SK-N-SH treated with all-trans-retinoic acid at 6 μM for 48 hours (cell line): ENCODE measurements around the gene CUBN.

ENCODE experiments used
- ATAC-seq: fragments of 200-7000 bp; cut with Tn5 transposase; 3 replicates; pipeline ENCODE4 v1.9.1; 2020; ENCODE audit warnings: mild to moderate bottlenecking, moderate library complexity
- BACH2 ChIP-seq: fragments of 250-450 bp; sonication (Bioruptor Pico); IDR thresholded peaks from 2 replicates; pipeline ENCODE4 v1.9.0; 2021; ENCODE audit warnings: mild to moderate bottlenecking, borderline replicate concordance
- CSDC2 ChIP-seq: fragments of 250-450 bp; sonication (Bioruptor Pico); IDR thresholded peaks from 2 replicates; pipeline ENCODE4 v1.5.0; 2020; ENCODE audit warnings: mild to moderate bottlenecking, moderate library complexity
- ESRRG ChIP-seq: fragments of 250-450 bp; sonication (Bioruptor Pico); IDR thresholded peaks from 2 replicates; pipeline ENCODE4 v1.6.1; 2021; ENCODE audit warnings: mild to moderate bottlenecking
- GLIS3 ChIP-seq: fragments of 250-450 bp; sonication (Bioruptor Pico); IDR thresholded peaks from 2 replicates; pipeline ENCODE4 v1.5.0; 2020; ENCODE audit warnings: mild to moderate bottlenecking, moderate library complexity
- ISL1 ChIP-seq: fragments of 250-450 bp; sonication (Bioruptor Pico); IDR thresholded peaks from 2 replicates; pipeline ENCODE4 v2.1.2; 2022; ENCODE audit warnings: mild to moderate bottlenecking, moderate library complexity
- OSR1 ChIP-seq: fragments of 250-450 bp; sonication (Bioruptor Pico); IDR thresholded peaks from 2 replicates; pipeline ENCODE4 v1.8.0; 2022; ENCODE audit warnings: moderate library complexity, mild to moderate bottlenecking, inconsistent platforms
- PATZ1 ChIP-seq: fragments of 250-450 bp; sonication (Bioruptor Pico); IDR thresholded peaks from 2 replicates; pipeline ENCODE4 v1.8.0; 2020; ENCODE audit warnings: mild to moderate bottlenecking, moderate library complexity, borderline replicate concordance
- POU6F1 ChIP-seq: fragments of 250-450 bp; sonication (Bioruptor Pico); IDR thresholded peaks from 2 replicates; pipeline ENCODE4 v1.8.0; 2021; ENCODE audit warnings: low read depth, mild to moderate bottlenecking, moderate library complexity, borderline replicate concordance
- PPARA ChIP-seq: fragments of 250-450 bp; sonication (Bioruptor Pico); IDR thresholded peaks from 2 replicates; pipeline ENCODE4 v1.5.0; 2020; ENCODE audit warnings: mild to moderate bottlenecking, borderline replicate concordance
- RARB ChIP-seq: fragments of 250-450 bp; sonication (Bioruptor Pico); IDR thresholded peaks from 2 replicates; pipeline ENCODE4 v1.8.0; 2021; ENCODE audit warnings: mild to moderate bottlenecking, moderate library complexity
- TCF4 ChIP-seq: fragments of 250-450 bp; sonication (Bioruptor Pico); IDR thresholded peaks from 2 replicates; pipeline ENCODE4 v1.8.0; 2021; ENCODE audit warnings: mild to moderate bottlenecking, moderate library complexity, borderline replicate concordance
- TOX ChIP-seq: fragments of 250-450 bp; sonication (Bioruptor Pico); IDR thresholded peaks from 2 replicates; pipeline ENCODE4 v1.8.0; 2021; ENCODE audit warnings: mild to moderate bottlenecking, moderate library complexity, borderline replicate concordance
- TSHZ2 ChIP-seq: fragments of 250-450 bp; sonication (Bioruptor Pico); IDR thresholded peaks from 2 replicates; pipeline ENCODE4 v1.5.0; 2020; ENCODE audit warnings: mild to moderate bottlenecking, moderate library complexity
- ZC3H10 ChIP-seq: fragments of 250-450 bp; sonication (Bioruptor Pico); IDR thresholded peaks from 2 replicates; pipeline ENCODE4 v1.5.1; 2021; ENCODE audit warnings: mild to moderate bottlenecking, moderate library complexity
- ZFP3 ChIP-seq: fragments of 250-450 bp; sonication (Bioruptor Pico); IDR thresholded peaks from 2 replicates; pipeline ENCODE4 v1.5.0; 2020; ENCODE audit warnings: mild to moderate bottlenecking, moderate library complexity
- ZNF70 ChIP-seq: fragments of 450-650 bp; formaldehyde crosslinking; IDR thresholded peaks from 2 replicates; pipeline ENCODE4 v1.5.0; 2020; ENCODE audit warnings: mild to moderate bottlenecking, moderate library complexity
- ZNF8 ChIP-seq: fragments of 450-650 bp; formaldehyde crosslinking; IDR thresholded peaks from 2 replicates; pipeline ENCODE4 v1.5.0; 2020; ENCODE audit warnings: mild to moderate bottlenecking, moderate library complexity
- TF ChIP-seq, protein P1 (sequence below): fragments of 250-450 bp; sonication (Bioruptor Pico); IDR thresholded peaks from 2 replicates; pipeline ENCODE4 v1.5.1; 2021; ENCODE audit warnings: mild to moderate bottlenecking, moderate library complexity
- TF ChIP-seq, protein P2 (sequence below): fragments of 250-450 bp; sonication (Bioruptor Pico); IDR thresholded peaks from 2 replicates; pipeline ENCODE4 v1.5.1; 2020; ENCODE audit warnings: low read depth, mild to moderate bottlenecking, moderate library complexity

Gene CUBN

GRCh38 chr10:16894821-16895220, 234.8 kb downstream of the CUBN start:
- ATAC-seq, result peak; percentile 64; the same call in 2 of the 3 replicates
- TF ChIP-seq ZFP3 (CRISPR knock-in tag) (no peak), OSR1 (CRISPR knock-in tag) (no peak), GLIS3 (no peak), POU6F1 (CRISPR knock-in tag) (no peak), ZNF8 (CRISPR knock-in tag) (no peak), TSHZ2 (no peak), BACH2 (no peak), ZC3H10 (CRISPR knock-in tag) (no peak), PATZ1 (no peak), CSDC2 (CRISPR knock-in tag) (no peak), TOX (CRISPR knock-in tag) (no peak; the same call in 1 of the 2 replicates), ZNF70 (CRISPR knock-in tag) (no peak), PPARA (CRISPR knock-in tag) (no peak), ISL1 (no peak), RARB (CRISPR knock-in tag) (no peak), ESRRG (no peak), TCF4 (CRISPR knock-in tag) (no peak)
- TF ChIP-seq, protein P1, sequence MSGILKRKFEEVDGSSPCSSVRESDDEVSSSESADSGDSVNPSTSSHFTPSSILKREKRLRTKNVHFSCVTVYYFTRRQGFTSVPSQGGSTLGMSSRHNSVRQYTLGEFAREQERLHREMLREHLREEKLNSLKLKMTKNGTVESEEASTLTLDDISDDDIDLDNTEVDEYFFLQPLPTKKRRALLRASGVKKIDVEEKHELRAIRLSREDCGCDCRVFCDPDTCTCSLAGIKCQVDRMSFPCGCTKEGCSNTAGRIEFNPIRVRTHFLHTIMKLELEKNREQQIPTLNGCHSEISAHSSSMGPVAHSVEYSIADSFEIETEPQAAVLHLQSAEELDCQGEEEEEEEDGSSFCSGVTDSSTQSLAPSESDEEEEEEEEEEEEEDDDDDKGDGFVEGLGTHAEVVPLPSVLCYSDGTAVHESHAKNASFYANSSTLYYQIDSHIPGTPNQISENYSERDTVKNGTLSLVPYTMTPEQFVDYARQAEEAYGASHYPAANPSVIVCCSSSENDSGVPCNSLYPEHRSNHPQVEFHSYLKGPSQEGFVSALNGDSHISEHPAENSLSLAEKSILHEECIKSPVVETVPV (CRISPR knock-in tag), result no peak
- TF ChIP-seq, protein P2, sequence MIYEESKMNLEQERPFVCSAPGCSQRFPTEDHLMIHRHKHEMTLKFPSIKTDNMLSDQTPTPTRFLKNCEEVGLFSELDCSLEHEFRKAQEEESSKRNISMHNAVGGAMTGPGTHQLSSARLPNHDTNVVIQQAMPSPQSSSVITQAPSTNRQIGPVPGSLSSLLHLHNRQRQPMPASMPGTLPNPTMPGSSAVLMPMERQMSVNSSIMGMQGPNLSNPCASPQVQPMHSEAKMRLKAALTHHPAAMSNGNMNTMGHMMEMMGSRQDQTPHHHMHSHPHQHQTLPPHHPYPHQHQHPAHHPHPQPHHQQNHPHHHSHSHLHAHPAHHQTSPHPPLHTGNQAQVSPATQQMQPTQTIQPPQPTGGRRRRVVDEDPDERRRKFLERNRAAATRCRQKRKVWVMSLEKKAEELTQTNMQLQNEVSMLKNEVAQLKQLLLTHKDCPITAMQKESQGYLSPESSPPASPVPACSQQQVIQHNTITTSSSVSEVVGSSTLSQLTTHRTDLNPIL, result no peak

DNA sequence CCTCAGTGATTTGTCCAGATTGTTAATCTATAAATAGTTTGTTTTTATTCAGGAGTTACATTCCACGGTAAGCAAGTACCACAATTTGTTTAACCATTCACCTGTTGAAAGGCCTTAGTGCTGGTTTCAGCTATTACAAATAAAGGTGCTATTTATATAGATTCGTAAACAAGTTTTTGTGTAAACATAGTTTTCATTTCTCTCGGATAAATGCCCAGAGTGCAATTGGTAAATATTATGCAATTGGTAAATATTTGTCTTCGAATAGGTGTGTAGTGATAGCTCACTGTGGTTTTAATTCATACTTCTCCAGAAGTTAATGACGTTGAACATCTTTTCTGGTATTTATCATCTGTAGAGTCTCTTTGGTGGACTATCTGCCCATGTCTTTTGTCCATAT, 235.9 kb downstream of the CUBN start:
- no peak for ATAC-seq
- TF ChIP-seq ESRRG (no peak), TCF4 (CRISPR knock-in tag) (no peak), BACH2 (no peak), ZNF70 (CRISPR knock-in tag) (no peak), TOX (CRISPR knock-in tag) (no peak), TSHZ2 (no peak), PPARA (CRISPR knock-in tag) (no peak)
- TF ChIP-seq, protein P2, result no peak
